HG03159 (cell line): ENCODE results near the gene CSAG3.
"Not testable (repeated sequence)": the region's sequence is repeated elsewhere in the genome, so short reads cannot be mapped to it uniquely, and the experiment has no call there.

Experiments
- ATAC-seq: cut with Tn5 transposase; IDR thresholded peaks from one replicate; pipeline ENCODE4 v1.9.1; 2021; ENCODE audit warnings: mild to moderate bottlenecking, moderate library complexity; ENCODE audit not compliant: unreplicated experiment

The CSAG3 gene

DNA sequence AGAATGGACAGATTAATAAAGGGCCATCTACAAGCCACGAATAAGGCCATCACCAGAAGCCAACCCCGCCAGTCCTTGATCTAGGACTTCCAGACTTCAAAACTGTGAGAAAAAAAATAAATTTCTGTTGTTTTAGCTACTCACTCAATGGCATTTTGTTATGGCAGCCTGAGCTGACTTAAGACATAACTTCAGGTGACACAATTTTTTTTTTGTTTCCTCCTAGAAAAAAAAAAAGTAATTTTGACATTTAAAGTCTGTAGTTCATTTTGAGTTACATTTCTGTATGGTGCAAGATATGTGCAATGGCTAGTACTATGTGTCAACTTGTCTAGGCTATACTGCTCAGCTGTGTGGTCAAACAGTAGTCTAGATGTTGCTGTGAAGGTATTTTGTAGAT, at the start of gene CSAG3:
TSS of gene CSAG3 (plus strand) at position 301 of the 400 bp plus-strand sequence.
- not testable (repeated sequence) for ATAC-seq

DNA sequence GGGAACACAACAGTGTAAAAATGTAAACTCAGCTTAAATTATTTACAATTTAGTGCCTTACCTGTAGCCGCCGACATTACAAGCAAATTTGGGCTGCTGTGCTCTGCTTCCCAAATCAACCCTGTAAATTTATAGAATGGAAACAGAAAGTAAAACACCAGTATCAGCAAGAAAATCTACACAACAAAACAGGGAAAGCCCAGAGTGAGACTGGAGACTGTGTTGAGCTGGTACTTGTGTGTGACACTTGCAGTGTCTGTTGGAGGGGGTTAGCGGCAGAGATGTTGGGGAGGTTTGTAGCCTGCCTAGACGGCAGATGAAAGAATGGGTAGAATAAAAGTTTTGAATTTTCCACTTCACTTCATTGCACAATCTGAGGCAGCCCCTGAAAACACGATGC, 45.8 kb upstream of the CSAG3 start:
- not testable (repeated sequence) for ATAC-seq

DNA sequence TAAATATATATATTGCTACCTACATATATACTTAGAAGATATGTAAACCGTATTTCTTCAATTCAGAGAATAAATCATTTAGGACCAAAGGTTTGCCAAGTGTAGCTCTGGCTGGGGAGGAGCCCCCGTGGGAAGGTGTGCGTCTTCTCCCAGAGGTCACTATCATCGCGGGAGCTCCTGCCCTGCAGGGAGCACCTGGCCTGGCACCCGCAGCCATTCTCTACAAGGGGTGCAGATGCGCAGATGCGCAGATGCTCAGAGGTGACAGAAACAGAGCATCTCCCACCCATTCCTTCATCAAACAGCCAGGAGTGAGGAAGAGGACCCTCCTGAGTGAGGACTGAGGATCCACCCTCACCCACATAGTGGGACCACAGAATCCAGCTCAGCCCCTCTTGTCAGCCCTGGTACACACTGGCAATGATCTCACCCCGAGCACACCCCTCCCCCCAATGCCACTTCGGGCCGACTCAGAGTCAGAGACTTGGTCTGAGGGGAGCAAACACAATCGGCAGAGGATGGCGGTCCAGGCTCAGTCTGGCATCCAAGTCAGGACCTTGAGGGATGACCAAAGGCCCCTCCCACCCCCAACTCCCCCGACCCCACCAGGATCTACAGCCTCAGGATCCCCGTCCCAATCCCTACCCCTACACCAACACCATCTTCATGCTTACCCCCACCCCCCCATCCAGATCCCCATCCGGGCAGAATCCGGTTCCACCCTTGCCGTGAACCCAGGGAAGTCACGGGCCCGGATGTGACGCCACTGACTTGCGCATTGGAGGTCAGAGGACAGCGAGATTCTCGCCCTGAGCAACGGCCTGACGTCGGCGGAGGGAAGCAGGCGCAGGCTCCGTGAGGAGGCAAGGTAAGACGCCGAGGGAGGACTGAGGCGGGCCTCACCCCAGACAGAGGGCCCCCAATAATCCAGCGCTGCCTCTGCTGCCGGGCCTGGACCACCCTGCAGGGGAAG, 44.9 kb upstream of the CSAG3 start, which contains the start of gene MAGEA2B:
TSS of gene MAGEA2B (plus strand) at position 814 of the 973 bp plus-strand sequence. CDS start 2,479 bp downstream, outside the sequence.
- ATAC-seq: not testable (repeated sequence)

DNA sequence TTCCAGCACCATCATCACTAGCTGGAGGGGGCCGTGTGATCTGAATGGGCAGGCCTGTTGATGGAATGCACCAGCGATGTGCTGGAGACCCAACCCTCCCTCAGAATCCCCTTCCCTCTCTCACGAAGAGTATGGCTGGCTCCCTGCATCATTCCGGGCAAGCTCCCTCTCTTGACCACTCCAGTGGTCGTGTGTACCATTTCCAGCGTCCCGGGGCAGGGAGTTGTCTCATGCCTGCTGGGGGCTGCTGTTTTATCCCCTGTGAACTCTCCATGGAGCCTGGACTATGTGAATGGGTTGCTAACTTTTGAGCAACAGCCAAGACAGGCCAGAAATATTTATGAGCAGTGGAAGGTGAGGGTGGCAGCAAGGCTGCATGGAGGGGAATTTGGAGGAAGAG, 33.6 kb upstream of the CSAG3 start:
- ATAC-seq: no peak

DNA sequence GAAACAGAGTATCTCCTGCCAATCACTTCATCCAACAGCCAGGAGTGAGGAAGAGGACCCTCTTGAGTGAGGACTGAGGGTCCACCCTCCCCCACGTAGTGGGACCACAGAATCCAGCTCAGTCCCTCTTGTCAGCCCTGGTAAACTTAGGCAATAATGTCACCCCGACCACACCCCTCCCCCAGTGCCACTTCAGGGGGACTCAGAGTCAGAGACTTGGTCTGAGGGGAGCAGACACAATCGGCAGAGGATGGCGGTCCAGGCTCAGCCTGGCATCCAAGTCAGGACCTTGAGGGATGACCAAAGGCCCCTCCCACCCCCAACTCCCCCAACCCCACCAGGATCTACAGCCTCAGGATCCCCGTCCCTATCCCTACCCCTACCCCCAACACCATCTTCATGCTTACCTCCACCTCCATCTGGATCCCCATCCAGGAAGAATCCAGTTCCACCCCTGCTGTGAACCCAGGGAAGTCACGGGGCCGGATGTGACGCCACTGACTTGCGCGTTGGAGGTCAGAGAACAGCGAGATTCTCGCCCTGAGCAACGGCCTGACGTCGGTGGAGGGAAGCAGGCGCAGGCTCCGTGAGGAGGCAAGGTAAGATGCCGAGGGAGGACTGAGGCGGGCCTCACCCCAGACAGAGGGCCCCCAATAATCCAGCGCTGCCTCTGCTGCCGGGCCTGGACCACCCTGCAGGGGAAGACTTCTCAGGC, 25.6 kb upstream of the CSAG3 start, which contains the start of the genes CSAG1 and MAGEA12:
TSS of gene CSAG1 (minus strand) at position 461 of the 715 bp plus-strand sequence. CDS start 1,261 bp downstream, outside the sequence.
TSS of gene MAGEA12 (plus strand) at position 497 of the 715 bp plus-strand sequence. CDS start 2,405 bp downstream, outside the sequence.
- ATAC-seq: no peak

DNA sequence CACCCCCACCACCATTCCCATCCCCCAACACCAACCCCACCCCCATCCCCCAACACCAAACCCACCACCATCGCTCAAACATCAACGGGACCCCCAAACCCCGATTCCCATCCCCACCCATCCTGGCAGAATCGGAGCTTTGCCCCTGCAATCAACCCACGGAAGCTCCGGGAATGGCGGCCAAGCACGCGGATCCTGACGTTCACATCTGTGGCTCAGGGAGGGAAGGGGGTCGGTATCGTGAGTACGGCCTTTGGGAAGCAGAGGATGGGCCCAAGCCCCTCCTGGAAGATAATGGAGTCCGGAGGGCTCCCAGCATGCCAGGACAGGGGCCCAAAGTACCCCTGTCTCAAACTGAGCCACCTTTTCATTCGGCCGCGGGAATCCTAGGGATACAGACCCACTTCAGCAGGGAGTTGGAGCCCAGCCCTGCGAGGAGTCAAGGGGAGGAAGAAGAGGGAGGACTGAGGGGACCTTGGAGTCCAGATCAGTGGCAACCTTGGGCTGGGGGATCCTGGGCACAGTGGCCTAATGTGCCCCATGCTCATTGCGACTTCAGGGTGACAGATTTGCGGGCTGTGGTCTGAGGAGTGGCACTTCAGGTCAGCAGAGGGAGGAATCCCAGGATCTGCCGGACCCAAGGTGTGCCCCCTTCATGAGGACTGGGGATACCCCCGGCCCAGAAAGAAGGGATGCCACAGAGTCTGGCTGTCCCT, 24.7 kb upstream of the CSAG3 start:
- ATAC-seq: not testable (repeated sequence)

DNA sequence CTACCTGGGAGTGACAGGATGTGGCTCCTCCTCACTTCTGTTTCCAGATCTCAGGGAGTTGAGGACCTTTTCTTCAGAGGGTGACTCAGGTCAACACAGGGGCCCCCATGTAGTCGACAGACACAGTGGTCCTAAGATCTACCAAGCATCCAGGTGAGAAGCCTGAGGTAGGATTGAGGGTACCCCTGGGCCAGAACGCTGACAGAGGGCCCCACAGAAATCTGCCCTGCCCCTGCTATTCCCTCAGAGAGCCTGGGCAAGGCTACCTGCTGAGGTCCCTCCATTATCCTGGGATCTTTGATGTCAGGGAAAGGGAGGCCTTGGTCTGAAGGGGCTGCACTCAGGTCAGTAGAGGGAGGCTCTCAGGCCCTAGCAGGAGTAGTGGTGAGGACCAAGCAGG, 23.9 kb upstream of the CSAG3 start:
- ATAC-seq: no peak

DNA sequence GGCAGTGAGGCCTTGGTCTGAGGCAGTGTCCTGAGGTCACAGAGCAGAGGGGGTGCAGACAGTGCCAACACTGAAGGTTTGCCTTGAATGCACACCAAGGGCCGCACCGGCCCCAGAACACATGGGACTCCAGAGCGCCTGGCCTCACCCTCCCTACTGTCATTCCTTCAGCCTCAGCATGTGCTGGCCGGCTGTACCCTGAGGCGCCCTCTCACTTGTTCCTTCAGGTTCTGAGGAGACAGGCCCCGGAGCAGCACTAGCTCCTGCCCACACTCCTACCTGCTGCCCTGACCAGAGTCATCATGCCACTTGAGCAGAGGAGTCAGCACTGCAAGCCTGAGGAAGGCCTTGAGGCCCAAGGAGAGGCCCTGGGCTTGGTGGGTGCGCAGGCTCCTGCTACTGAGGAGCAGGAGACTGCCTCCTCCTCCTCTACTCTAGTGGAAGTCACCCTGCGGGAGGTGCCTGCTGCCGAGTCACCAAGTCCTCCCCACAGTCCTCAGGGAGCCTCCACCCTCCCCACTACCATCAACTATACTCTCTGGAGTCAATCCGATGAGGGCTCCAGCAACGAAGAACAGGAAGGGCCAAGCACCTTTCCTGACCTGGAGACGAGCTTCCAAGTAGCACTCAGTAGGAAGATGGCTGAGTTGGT, 23.0 kb upstream of the CSAG3 start:
- no peak for ATAC-seq

DNA sequence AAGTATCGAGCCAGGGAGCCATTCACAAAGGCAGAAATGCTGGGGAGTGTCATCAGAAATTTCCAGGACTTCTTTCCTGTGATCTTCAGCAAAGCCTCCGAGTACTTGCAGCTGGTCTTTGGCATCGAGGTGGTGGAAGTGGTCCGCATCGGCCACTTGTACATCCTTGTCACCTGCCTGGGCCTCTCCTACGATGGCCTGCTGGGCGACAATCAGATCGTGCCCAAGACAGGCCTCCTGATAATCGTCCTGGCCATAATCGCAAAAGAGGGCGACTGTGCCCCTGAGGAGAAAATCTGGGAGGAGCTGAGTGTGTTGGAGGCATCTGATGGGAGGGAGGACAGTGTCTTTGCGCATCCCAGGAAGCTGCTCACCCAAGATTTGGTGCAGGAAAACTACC, 22.5 kb upstream of the CSAG3 start:
- ATAC-seq: not testable (repeated sequence)

DNA sequence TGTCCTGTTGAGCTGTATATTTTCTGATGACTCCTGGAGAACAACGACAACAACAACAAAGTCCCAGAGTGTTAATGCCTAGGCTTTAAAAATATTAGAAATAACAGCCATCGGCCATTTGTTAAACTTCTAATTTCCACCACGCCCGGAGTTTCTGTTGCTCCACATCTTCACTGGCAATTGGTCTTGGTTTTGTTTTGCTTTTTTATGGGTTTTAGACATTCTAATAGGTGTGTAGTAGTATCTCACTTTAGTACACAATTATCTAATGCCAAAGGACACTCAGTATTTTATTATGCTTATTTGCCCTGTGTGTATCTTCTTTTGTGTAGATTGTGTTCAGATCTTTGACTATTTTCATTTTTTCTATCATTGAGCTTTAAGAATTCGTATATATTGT, 20.5 kb upstream of the CSAG3 start:
- ATAC-seq: no peak

DNA sequence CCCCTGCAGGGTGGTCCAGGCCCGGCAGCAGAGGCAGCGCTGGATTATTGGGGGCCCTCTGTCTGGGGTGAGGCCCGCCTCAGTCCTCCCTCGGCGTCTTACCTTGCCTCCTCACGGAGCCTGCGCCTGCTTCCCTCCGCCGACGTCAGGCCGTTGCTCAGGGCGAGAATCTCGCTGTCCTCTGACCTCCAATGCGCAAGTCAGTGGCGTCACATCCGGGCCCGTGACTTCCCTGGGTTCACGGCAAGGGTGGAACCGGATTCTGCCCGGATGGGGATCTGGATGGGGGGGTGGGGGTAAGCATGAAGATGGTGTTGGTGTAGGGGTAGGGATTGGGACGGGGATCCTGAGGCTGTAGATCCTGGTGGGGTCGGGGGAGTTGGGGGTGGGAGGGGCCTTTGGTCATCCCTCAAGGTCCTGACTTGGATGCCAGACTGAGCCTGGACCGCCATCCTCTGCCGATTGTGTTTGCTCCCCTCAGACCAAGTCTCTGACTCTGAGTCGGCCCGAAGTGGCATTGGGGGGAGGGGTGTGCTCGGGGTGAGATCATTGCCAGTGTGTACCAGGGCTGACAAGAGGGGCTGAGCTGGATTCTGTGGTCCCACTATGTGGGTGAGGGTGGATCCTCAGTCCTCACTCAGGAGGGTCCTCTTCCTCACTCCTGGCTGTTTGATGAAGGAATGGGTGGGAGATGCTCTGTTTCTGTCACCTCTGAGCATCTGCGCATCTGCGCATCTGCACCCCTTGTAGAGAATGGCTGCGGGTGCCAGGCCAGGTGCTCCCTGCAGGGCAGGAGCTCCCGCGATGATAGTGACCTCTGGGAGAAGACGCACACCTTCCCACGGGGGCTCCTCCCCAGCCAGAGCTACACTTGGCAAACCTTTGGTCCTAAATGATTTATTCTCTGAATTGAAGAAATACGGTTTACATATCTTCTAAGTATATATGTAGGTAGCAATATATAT, 5.0 kb upstream of the CSAG3 start, which contains the start of gene MAGEA2:
TSS of gene MAGEA2 (minus strand) at position 157 of the 965 bp plus-strand sequence. CDS start 2,479 bp downstream, outside the sequence.
- not testable (repeated sequence) for ATAC-seq

DNA sequence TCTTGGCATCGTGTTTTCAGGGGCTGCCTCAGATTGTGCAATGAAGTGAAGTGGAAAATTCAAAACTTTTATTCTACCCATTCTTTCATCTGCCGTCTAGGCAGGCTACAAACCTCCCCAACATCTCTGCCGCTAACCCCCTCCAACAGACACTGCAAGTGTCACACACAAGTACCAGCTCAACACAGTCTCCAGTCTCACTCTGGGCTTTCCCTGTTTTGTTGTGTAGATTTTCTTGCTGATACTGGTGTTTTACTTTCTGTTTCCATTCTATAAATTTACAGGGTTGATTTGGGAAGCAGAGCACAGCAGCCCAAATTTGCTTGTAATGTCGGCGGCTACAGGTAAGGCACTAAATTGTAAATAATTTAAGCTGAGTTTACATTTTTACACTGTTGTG, 4.1 kb upstream of the CSAG3 start:
- not testable (repeated sequence) for ATAC-seq

DNA sequence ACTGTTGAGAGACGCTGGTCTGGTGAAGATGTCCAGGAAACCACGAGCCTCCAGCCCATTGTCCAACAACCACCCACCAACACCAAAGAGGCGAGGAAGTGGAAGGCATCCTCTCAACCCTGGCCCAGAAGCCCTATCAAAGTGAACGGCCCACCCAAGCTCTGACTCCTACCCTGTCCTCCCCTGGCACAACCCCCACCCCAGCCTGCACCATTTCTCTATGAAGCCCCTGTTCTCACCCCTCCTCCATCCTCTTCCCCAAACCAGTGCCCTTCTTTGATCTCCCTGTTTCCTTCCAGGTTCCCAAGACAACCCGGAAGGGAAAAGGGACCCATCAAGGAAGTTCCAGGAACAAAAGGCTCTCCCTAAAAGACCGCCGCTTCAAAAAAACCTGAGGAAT, 526 bp downstream of the CSAG3 start:
- ATAC-seq: not testable (repeated sequence)

DNA sequence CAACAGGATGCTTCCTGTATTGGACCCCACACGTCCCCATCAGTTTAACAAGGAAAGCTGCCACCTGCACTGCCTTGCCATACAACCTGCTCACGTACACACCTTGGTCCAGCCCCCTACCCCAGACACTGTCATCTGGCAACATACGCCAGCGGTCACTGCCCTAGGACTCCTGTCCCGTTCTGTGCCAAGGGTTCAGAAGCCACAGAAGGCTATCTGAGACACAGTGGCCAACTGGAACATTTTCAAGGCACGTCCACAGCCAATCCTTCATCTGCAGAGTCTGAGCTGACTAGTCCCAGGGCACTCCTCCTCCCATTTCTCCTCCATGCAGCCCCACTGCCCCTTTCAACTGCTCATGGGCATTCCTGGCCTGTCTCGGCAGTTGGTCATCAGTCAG, 2.6 kb downstream of the CSAG3 start:
- ATAC-seq: not testable (repeated sequence)

DNA sequence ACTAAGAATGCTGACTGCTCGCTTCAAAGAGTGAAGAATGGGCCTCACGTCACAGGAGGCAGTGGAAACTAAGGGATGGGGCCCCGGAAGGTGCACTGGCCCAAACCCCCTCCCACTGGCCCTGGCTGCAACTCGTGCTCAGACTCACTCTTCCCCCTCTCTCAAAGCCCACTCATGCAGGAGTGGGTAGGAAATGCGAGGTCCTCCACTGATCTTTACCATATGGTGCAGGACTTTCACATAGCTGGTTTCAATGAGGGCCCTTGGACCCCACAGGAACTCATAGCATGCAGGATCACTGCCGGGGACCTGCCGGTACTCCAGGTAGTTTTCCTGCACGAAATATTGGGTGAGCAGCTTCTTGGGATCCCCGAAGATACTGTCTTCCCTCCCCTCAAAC, 7.5 kb downstream of the CSAG3 start:
- not testable (repeated sequence) for ATAC-seq

DNA sequence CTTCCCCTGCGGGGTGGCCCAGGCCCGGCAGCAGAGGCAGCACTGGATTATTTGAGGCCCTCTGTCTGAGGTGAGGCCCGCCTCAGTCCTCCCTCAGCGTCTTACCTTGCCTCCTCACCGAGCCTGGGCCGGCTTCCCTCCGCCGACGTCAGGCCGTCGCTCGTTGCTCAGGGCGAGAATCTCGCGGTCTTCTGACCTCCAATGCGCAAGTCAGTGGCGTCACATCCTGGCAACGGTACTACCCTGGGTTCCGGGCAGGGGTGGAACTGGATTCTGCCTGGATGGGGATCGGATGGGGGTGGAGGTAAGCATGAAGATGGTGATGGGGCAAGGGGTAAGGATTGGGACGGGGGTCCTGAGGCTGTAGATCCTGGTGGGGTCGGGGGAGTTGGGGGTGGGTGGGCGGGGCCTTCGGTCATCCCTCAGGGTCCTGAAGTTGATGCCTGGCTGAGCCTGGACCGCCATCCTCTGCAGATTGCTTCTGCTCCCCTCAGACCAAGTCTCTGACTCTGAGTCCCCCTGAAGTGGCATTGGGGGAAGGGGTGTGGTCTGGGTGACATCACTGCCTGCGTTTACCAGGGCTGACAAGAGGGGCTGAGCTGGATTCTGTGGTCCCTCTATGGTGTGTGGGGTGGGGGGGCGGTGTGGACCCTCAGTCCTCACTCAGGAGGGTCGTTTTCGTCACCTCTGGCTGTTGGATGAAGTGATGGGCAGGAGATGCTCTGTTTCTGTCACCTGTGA, 10.7 kb downstream of the CSAG3 start, which contains the start of gene MAGEA6:
TSS of gene MAGEA6 (minus strand) at position 141 of the 741 bp plus-strand sequence. CDS start 2,039 bp downstream, outside the sequence.
- not testable (repeated sequence) for ATAC-seq

DNA sequence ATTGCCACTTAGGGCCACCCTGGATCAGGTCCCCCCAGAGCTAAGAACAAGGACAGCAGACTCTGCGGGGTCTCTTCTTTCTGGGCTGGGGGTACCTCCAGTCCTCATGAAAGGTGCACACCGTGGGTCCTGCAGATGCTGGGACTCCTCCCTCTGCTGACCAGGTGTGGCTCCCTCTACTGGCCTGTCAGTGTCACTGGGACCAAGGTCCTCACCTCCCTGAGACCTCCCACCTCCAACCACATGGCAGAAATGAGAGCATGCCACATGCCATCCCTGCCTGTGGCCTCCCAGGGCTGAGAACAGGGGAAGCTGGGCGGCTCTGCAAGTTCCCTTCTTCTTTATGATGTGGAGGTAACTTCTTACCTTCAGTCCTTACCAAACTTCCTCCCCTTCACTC, 28.0 kb downstream of the CSAG3 start:
- ATAC-seq: peak; percentile 94

DNA sequence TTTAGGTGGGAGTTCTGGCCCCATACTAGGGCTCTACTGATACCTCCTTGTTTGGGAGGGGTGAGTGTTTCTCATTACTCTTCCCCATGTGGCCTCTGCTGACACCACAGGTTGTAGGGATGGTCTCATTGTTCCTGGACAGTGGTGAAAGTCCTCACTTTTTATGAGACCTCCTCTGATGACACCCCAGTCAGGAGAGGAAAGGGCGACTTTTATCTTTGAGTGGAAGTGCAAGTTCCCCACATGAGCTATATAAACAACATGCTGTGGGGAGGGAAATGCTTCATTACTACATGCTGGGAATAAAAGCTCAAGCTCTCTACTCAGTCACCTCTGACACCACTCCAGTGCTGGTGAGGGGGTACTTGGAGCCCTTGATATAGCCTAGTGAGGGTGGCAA, 39.9 kb downstream of the CSAG3 start:
- ATAC-seq: no peak
